Stimulated activated CD8-positive, alpha-beta memory T cell treated with anti-CD3 and anti-CD28 coated beads, Interleukin-4, amount 100 ng/mL, for 48 hours (primary cell): ENCODE results near the gene PER3.
"Not testable (repeated sequence)": the region's sequence is repeated elsewhere in the genome, so short reads cannot be mapped to it uniquely, and the experiment has no call there.

Source experiments
- DNase-seq: peaks from one replicate; pipeline ENCODE4 v3.0.0-alpha.2; 2020

PER3 gene

GRCh38 chr1:7780976-7781375 lies 3.1 kb upstream of the PER3 start:
- DNase-seq: no peak

- DNase-seq: no peak
Observed at GRCh38 chr1:7781501-7781900, 2.6 kb upstream of the PER3 start.

GRCh38 chr1:7781923-7782495 lies 2.1 kb upstream of the PER3 start:
- DNase-seq: no peak

DNA sequence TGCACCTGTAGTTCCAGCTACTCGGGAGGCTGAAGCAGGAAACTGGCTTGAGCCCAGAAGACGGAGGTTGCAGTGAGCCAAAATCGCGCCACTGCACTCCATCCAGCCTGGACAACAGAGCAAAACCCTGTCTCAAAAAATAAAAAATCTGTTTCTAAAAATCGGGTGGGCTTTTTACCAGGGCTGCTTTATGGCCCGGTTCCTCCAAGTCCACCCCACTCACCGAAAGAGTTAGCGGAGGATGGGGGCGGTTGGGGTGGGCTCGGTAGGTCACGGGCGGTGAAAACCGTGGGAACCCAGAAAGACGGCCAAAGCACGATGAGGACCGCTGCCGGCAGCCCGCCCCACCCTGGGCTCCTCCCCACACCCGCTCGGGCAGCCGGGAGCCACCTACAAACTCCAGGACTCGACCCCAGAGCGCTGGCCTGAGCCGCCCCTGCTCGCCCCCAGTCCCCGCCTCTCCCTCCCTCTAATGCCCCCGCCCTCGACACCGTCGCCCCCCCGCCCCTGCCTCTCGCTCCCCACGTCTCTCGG lies 846 bp upstream of the PER3 start:
- DNase-seq: peak; percentile 57

DNA sequence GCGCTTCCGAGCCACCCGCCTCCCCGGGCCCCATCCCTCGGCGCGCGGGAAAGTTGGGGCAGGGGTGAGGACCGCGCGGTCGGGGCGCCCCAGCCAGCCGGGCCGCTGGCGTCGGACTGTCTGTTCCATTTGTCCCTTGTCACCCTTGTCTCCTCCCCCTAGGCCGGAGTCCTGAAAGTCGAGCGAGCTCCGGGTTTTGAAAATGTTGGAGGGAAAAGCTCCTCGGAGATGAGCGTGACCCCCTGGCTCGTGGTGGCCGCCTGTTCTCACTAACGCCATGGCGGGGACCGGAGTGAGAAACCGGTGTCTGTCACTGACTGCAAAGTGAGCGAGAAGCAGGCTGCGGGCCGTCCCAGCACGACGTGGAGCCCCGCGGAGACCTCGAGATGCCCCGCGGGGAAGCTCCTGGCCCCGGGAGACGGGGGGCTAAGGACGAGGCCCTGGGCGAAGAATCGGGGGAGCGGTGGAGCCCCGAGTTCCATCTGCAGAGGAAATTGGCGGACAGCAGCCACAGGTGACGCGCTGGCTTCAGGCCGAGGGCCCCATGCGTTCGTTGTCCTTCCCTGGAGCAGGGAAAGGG lies 491 bp downstream of the PER3 start:
- peak; percentile 25 for DNase-seq

DNA sequence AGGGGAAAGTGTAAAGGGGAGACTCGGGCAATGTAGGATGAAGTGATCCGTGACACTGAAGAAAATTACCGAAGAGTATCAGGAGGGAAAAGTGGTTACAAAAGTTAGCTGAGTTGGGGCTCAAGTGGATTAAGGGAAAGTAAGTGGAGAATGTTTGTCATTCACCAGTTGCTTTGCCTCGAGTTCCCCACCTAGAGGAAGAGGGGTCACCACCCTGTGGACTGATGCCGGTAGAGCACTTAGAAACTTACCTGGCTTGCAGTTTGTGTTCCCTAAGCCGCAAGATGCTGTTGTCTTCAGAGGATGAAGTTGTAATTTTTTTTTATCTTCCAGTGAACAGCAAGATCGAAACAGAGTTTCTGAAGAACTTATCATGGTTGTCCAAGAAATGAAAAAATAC lies 1.0 kb downstream of the PER3 start:
- no peak for DNase-seq

DNA sequence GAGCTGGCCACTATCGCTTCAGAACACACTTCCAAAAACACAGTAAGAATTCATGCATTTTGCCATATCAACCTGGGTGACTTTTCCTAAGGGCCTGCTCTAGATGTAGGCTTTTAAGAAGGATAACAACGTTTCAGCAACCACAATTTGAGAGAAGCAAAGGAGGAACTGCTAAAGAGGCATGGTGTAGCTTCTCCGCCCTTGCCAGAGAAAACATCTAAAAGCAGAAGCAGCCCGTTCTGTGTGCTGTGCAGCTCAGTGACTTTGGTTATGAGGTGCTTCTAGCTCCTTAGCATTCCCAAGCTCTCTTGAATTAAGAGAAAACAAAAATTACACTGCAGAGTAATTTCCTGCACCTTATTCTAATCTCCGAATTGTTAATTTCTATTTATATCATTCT lies 2.7 kb downstream of the PER3 start:
- DNase-seq: no peak

DNA sequence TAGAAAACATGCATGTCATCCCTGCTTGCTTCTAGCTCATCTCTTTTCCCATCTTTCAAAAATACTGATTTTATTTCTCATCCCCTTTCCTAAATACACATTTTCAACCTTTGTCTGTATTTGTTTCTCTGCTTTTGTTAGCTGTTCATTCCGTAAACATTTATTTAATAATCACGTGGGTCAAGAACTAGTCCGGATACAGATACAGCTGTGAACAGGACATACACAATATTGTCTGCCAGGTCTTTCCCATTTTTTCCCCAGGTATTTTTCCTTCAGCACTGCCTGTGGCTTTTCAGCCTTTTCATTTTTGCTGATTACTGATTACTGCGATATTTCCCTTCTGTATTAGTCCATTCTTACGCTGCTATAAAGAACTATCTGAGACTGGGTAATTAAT lies 5.7 kb downstream of the PER3 start:
- no peak for DNase-seq

DNA sequence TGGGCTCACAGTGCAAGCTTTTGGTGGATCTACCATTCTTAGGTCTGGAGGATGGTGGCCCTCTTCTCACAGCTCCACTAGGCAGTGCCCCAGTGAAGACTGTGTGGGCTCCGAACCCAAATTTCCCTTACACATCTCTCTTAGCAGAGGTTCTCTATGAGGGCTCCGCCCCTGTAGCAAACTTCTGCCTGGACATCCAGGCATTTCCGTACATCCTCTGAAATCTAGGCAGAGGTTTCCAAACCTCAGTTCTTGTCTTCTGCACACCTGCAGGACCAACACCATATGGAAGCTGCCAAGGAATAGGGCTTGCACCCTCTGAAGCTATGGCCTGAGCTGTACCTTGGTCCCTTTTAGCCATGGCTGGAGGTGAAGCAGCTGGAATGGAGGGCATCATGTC lies 6.9 kb downstream of the PER3 start:
- DNase-seq: not testable (repeated sequence)

- no peak for DNase-seq
Observed at GRCh38 chr1:7795406-7795805, 11.3 kb downstream of the PER3 start.

GRCh38 chr1:7805460-7805859 lies 21.4 kb downstream of the PER3 start:
- no peak for DNase-seq

DNA sequence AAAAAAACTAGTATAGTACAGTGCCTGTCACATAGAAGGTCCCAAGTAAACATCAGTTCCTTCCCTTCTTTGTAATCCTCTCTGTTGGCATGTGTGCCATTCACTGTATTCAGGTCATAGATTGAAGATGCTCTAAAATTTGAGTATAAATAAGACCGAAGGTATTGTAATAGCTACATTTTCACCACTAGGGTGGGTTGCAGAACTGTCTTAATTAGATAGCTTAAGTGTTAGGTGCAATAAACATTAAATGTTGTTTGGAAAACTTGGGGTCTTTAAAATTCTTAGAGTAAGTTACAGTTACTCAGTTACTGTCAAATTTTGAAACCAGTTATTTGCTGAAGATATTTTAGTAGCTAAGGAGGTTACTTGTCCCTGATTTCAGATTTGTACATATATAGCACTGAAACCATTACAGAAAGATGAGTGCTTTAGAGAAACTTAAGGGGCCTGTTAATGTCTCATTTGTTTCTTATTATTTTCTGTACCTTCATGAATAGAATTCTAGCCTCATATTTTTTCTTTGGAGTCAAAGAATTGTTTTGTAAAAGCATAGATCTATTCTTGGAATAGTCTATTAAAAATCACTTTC lies 24.3 kb downstream of the PER3 start:
- DNase-seq: no peak

- no peak for DNase-seq
Observed at GRCh38 chr1:7809742-7810141, 25.7 kb downstream of the PER3 start.

DNA sequence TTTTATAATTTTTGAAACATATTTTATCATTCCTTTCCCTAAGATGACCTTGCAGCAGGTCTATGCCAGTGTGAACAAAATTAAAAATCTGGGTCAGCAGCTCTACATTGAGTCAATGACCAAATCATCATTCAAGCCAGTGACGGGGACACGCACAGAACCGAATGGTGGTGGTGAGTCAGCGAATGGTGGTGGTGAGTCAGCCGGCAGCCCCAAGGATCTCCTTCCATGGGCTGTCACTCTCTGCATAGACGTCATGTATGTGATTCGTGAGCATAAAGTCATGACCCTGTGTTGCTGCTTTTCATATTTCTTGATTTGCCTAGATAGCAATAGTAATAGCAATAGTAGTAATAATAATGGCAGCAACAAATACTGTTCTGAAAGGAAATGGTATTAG lies 26.3 kb downstream of the PER3 start:
- peak; percentile 62 for DNase-seq

GRCh38 chr1:7811476-7811875 lies 27.4 kb downstream of the PER3 start:
- DNase-seq: no peak

GRCh38 chr1:7813677-7814373 lies 29.7 kb downstream of the PER3 start:
- DNase-seq: no peak

DNA sequence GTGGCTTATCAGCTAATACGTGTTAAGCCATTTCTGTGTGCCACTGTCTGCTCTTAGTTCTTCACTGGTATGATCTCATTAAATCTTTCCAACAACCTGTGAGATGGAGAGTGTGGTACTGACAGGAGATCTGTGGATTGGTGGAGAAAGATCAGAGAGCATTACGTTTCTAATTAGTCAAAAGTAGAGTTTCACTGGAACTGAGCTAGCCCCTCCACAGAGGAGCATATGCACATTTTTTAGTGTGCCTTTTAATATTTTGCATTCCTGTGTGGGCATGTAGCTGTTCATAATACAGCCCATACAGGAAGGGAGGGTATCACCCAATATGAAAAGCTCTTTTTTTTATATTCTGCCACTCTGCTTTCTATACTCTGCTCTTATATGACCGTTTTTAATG lies 37.2 kb downstream of the PER3 start:
- no peak for DNase-seq

- DNase-seq: no peak
Observed at GRCh38 chr1:7824701-7825100, 40.6 kb downstream of the PER3 start.

DNA sequence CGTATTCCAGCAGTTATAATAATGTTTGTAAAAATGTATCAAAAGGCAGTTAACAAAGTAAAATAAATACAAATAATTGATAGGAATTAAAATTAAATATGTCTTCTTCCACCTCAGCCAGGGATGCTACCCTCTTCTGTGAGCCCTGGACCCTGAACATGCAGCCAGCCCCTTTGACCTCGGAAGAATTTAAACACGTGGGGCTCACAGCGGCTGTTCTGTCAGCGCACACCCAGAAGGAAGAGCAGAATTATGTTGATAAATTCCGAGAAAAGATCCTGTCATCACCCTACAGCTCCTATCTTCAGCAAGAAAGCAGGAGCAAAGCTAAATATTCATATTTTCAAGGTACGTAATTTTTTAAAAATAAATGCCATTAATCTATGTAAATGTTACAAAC lies 42.3 kb downstream of the PER3 start:
- DNase-seq: no peak

DNA sequence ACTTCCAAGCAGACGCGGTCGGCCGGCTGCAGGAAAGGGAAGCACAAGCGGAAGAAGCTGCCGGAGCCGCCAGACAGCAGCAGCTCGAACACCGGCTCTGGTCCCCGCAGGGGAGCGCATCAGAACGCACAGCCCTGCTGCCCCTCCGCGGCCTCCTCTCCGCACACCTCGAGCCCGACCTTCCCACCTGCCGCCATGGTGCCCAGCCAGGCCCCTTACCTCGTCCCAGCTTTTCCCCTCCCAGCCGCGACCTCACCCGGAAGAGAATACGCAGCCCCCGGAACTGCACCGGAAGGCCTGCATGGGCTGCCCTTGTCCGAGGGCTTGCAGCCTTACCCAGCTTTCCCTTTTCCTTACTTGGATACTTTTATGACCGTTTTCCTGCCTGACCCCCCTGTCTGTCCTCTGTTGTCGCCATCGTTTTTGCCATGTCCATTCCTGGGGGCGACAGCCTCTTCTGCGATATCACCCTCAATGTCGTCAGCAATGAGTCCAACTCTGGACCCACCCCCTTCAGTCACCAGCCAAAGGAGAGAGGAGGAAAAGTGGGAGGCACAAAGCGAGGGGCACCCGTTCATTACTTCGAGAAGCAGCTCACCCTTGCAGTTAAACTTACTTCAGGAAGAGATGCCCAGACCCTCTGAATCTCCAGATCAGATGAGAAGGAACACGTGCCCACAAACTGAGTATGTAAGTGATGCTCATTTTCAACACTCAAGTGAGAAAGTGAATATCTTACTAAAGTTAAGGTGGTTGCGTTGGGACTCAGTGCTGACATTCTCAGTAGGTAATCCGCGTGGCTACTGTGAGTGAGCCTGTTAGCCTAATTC lies 43.2 kb downstream of the PER3 start:
- DNase-seq: peak; percentile 50

DNA sequence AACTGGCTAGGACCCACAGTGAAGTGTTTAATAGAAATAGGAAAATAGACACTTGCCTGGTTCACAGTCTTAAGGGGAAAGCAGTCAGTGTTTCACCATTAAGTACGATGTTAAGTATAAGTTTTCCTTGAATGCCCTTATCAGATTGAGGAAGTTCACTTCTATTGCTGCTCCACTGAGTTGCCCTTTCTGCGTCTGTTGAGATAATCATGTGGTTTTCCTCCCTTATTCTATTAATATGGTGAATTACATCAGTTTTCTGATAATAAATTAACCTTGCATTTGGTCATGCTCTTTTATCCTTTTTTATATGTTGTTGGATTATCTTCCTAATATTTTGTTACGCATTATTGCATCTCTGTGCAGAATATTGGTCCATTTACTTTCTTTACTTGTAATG lies 47.4 kb downstream of the PER3 start:
- DNase-seq: no peak

GRCh38 chr1:7833035-7833434 lies 48.9 kb downstream of the PER3 start:
- no peak for DNase-seq

DNA sequence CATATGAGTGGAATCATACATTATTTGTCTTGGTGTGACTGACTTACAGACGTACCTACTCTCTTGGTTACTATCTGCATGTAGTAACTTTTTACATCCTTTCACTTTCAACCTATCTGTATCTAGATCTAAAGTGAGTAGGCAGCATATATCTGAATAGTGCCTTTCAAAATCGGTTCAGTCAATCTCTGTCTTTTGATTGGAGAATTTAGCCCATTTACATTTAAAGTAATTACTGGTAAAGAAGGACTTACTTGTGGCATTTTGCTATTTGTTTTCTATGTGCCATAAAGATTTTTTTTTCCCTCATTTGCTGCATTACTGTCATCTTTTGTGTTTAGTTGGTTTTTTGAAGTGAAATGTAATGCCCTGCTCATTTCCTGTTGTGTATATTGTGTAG lies 54.6 kb downstream of the PER3 start:
- no peak for DNase-seq
